HCT116 (cell line): ENCODE measurements around the gene UMAD1. TPM values are rescaled to one million over a fixed set of nuclear protein-coding genes. Genes with fewer than 3 reads are reported as not detected.

ENCODE experiments used
- ATAC-seq: fragments of 200-7000 bp; cut with Tn5 transposase; 2 replicates; pipeline ENCODE4 v1.9.1; 2020; ENCODE audit warnings: mild to moderate bottlenecking, moderate library complexity
- BruUV-seq: library from RNA; stranded (reverse); fragments of 400-500 nt; replicated peaks from 2 replicates; lab custom pipeline; 2021; lab: Mats Ljungman, UMichigan
- CTCF ChIA-PET: fragments of 300-600 bp; sonication (Branson Sonifier 250); formaldehyde crosslinking; loops from one replicate; lab custom pipeline; 2021; ENCODE audit warnings: antibody characterized with exemption; lab: Charles Lee
- POLR2A ChIA-PET: fragments of 300-600, 350-600 bp; sonication (Branson Sonifier 250); formaldehyde crosslinking; loops from one replicate; lab custom pipeline; 2021; ENCODE audit warnings: antibody characterized with exemption; lab: Charles Lee
- RAD21 ChIA-PET, 2 experiments: fragments of 300-600 bp; sonication (Branson Sonifier 250); formaldehyde crosslinking; loops; one replicate each; lab custom pipeline; 2023; ENCODE audit warnings: low total read pairs in 2 of 2; ENCODE audit not compliant: uncharacterized antibody in 2 of 2, unreplicated experiment in 2 of 2, low non-redundant PET in 1 of 2; lab: Charles Lee
- DNase-seq: peaks from one replicate; pipeline ENCODE4 v3.0.0-alpha.2; 2010; ENCODE audit warnings: low read depth, low spot score
- H2AFZ ChIP-seq: fragments of 200-600 bp; shearing (Covaris generic), sonication (generic); 2 replicates; pipeline ENCODE4 v1.6.1; 2017; ENCODE audit warnings: low read depth, mixed run types, mixed read lengths, antibody characterized with exemption, low read length; ENCODE audit not compliant: poor library complexity, severe bottlenecking
- H3K27ac ChIP-seq: 2 replicates; pipeline ENCODE4 v1.5.1; 2012; ENCODE audit warnings: low read depth, low read length
- H3K27me3 ChIP-seq: fragments of 200-600 bp; sonication (generic); 2 replicates; pipeline ENCODE4 v1.6.1; 2016; ENCODE audit warnings: mixed run types, low read length, mixed read lengths; ENCODE audit not compliant: insufficient read depth
- H3K36me3 ChIP-seq, 2 experiments: fragments of 200-500 bp in 1 of 2; fragments of 200-600 bp in 1 of 2; sonication (Bioruptor generic) in 1 of 2; sonication (generic) in 1 of 2; 2 replicates each; pipeline versions ENCODE4 v1.5.1 to v1.6.1; 2014 to 2016; ENCODE audit warnings: low read length in 2 of 2, inconsistent platforms in 1 of 2, mixed read lengths in 1 of 2, mixed run types in 1 of 2; ENCODE audit not compliant: insufficient read depth in 2 of 2, control insufficient read depth in 1 of 2
- H3K4me1 ChIP-seq, 2 experiments: fragments of 200-600 bp in 1 of 2; sonication (generic) in 1 of 2; 2 replicates each; pipeline versions ENCODE4 v1.5.1 to v1.6.1; 2012 to 2017; ENCODE audit warnings: low read length in 2 of 2, inconsistent platforms in 1 of 2, mild to moderate bottlenecking in 1 of 2, mixed read lengths in 1 of 2, mixed run types in 1 of 2, moderate library complexity in 1 of 2; ENCODE audit not compliant: insufficient read depth in 2 of 2, control insufficient read depth in 1 of 2
- H3K4me2 ChIP-seq: fragments of 200-600 bp; sonication (generic); 2 replicates; pipeline ENCODE4 v1.6.1; 2017; ENCODE audit warnings: mixed run types, low read length, mixed read lengths
- H3K4me3 ChIP-seq, 2 experiments: fragments of 200-600 bp in 1 of 2; sonication (generic) in 1 of 2; replicated peaks in 1 of 2; 2 replicates each; pipeline ENCODE4 v1.5.1; 2011 to 2016; ENCODE audit warnings: low read length in 2 of 2, control low read depth in 1 of 2, low read depth in 1 of 2, mild to moderate bottlenecking in 1 of 2, mixed read lengths in 1 of 2, mixed run types in 1 of 2
- H3K79me2 ChIP-seq: fragments of 200-600 bp; sonication (generic); 2 replicates; pipeline ENCODE4 v1.6.1; 2017; ENCODE audit warnings: mild to moderate bottlenecking, mixed run types, low read length, moderate library complexity, mixed read lengths; ENCODE audit not compliant: insufficient read depth
- H3K9ac ChIP-seq: fragments of 200-600 bp; sonication (generic); 2 replicates; pipeline ENCODE4 v1.6.1; 2016; ENCODE audit warnings: low read length, mixed read lengths
- H3K9me2 ChIP-seq: fragments of 200-600 bp; sonication (generic), shearing (Covaris generic); 2 replicates; pipeline ENCODE4 v1.6.1; 2017; ENCODE audit warnings: mixed run types, mild to moderate bottlenecking, moderate library complexity; ENCODE audit not compliant: insufficient read depth
- H3K9me3 ChIP-seq, 2 experiments: fragments of 200-500 bp in 1 of 2; fragments of 200-600 bp in 1 of 2; sonication (Bioruptor generic) in 1 of 2; sonication (generic) in 1 of 2; 2 replicates each; pipeline ENCODE4 v1.6.1; 2014 to 2017; ENCODE audit warnings: low read length in 2 of 2, mixed read lengths in 2 of 2, inconsistent platforms in 1 of 2, low read depth in 1 of 2, mild to moderate bottlenecking in 1 of 2, mixed run types in 1 of 2, moderate library complexity in 1 of 2; ENCODE audit not compliant: control insufficient read depth in 1 of 2, insufficient read depth in 1 of 2
- H4K20me1 ChIP-seq: fragments of 200-600 bp; sonication (generic), shearing (Covaris generic); 2 replicates; pipeline ENCODE4 v1.6.1; 2017; ENCODE audit warnings: mixed run types, mild to moderate bottlenecking, moderate library complexity; ENCODE audit not compliant: insufficient read depth
- CBX3 ChIP-seq: IDR thresholded peaks from 2 replicates; pipeline ENCODE4 v1.6.1; 2012; ENCODE audit warnings: low read depth
- CEBPB ChIP-seq: IDR thresholded peaks from 2 replicates; pipeline ENCODE4 v1.6.1; 2012; ENCODE audit warnings: low read depth
- CTCF ChIP-seq, 3 experiments: fragments of 200-600 bp in 1 of 3; sonication (generic) in 1 of 3; IDR thresholded peaks in 2 of 3; conservative IDR thresholded peaks in 1 of 3; 2 replicates each; pipeline ENCODE4 v1.5.1; 2012 to 2017; ENCODE audit warnings: low read depth in 2 of 3, low read length in 2 of 3, antibody characterized with exemption in 1 of 3, borderline replicate concordance in 1 of 3, control low read depth in 1 of 3, mild to moderate bottlenecking in 1 of 3, mixed read lengths in 1 of 3, mixed run types in 1 of 3, moderate library complexity in 1 of 3; ENCODE audit not compliant: insufficient read depth in 1 of 3
- EGR1 ChIP-seq: IDR thresholded peaks from 2 replicates; pipeline ENCODE4 v1.6.1; 2012; ENCODE audit warnings: low read depth
- EZH2phosphoT487 ChIP-seq: fragments of 200-600 bp; IDR thresholded peaks from 2 replicates; pipeline ENCODE4 v1.6.1; 2018; ENCODE audit warnings: antibody characterized with exemption, borderline replicate concordance
- MAX ChIP-seq: IDR thresholded peaks from 2 replicates; pipeline ENCODE4 v1.6.1; 2012
- POLR2A ChIP-seq: IDR thresholded peaks from 2 replicates; pipeline ENCODE4 v1.7.0; 2011; ENCODE audit warnings: borderline replicate concordance; ENCODE audit not compliant: insufficient read depth, insufficient read length; ENCODE audit errors: extremely low read depth
- RAD21 ChIP-seq: IDR thresholded peaks from 2 replicates; pipeline ENCODE4 v1.6.1; 2012; ENCODE audit warnings: low read depth, mild to moderate bottlenecking
- REST ChIP-seq: IDR thresholded peaks from 2 replicates; pipeline ENCODE4 v1.6.1; 2012; ENCODE audit warnings: low read depth
- SRF ChIP-seq: IDR thresholded peaks from 2 replicates; pipeline ENCODE4 v1.6.1; 2012; ENCODE audit warnings: low read depth
- TCF7L2 ChIP-seq: IDR thresholded peaks from 2 replicates; pipeline ENCODE4 v1.7.0; 2011; ENCODE audit warnings: borderline replicate concordance, inconsistent platforms; ENCODE audit not compliant: insufficient read depth, insufficient read length; ENCODE audit errors: extremely low read depth
- YY1 ChIP-seq: IDR thresholded peaks from 2 replicates; pipeline ENCODE4 v1.6.1; 2011; ENCODE audit warnings: low read length, low read depth, moderate library complexity, mild to moderate bottlenecking; ENCODE audit not compliant: insufficient replicate concordance; ENCODE audit errors: extremely low read depth
- ZBTB33 ChIP-seq: IDR thresholded peaks from 2 replicates; pipeline ENCODE4 v1.6.1; 2011; ENCODE audit warnings: mild to moderate bottlenecking, low read length, moderate library complexity; ENCODE audit not compliant: insufficient replicate concordance; ENCODE audit errors: extremely low read depth
- ZFX ChIP-seq: fragments of 450-650 bp; IDR thresholded peaks from 2 replicates; pipeline ENCODE4 v1.6.1; 2017
- ZNF274 ChIP-seq: fragments of 200-500 bp; sonication (Bioruptor generic); IDR thresholded peaks from 2 replicates; pipeline ENCODE4 v1.6.1; 2014; ENCODE audit warnings: mild to moderate bottlenecking, low read depth, low read length, inconsistent platforms
- intact Hi-C: fragments of 100-400 bp; cut with micrococcal nuclease; formaldehyde crosslinking; loops from 2 replicates; pipeline ENCODE4 v1.10.0; 2022
- total RNA-seq: library from RNA; stranded (reverse); gene quantifications from one replicate; pipeline ENCODE4 v1.2.1, GENCODE V29; 2021; ENCODE audit not compliant: unreplicated experiment
- TF ChIP-seq, protein P1 (sequence below): IDR thresholded peaks from 2 replicates; pipeline ENCODE4 v1.6.1; 2012

The UMAD1 gene
- total RNA-seq, 1 experiment from 2014 or later: 12.7 TPM

- no peak for DNase-seq
- no peaks in the 10 kb centered on the region for H4K20me1 ChIP-seq
- no peak overlapping the region for H3K4me3 ChIP-seq
- H3K9me2 ChIP-seq: no peaks in the 10 kb centered on the region
- BruUV-seq: no TSS peak
- CTCF ChIA-PET: no interaction called here
- TF ChIP-seq CEBPB: no peak
- TF ChIP-seq TCF7L2: no peak
- no peak for TF ChIP-seq YY1
- TF ChIP-seq ZBTB33: no peak
- TF ChIP-seq POLR2A: no peak
- TF ChIP-seq REST: no peak
- no peak for TF ChIP-seq EGR1
- no peak for TF ChIP-seq ZNF274
- TF ChIP-seq MAX: no peak
- TF ChIP-seq EZH2phosphoT487: no peak
- no peak for TF ChIP-seq SRF
- TF ChIP-seq CTCF (IDR thresholded peaks at IDR 0.05 in 2 of 3, conservative IDR thresholded peaks at IDR 0.05 in 1 of 3; ENCODE audit: borderline replicate concordance in 1 of 3, insufficient read depth in 1 of 3, low read depth in 2 of 3, low read length in 2 of 3): no peak
- TF ChIP-seq RAD21: no peak
- no peak for TF ChIP-seq CBX3
- TF ChIP-seq ZFX: no peak
- TF ChIP-seq, protein P1, sequence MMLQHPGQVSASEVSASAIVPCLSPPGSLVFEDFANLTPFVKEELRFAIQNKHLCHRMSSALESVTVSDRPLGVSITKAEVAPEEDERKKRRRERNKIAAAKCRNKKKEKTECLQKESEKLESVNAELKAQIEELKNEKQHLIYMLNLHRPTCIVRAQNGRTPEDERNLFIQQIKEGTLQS: no peak
- no peak for ATAC-seq
- no peaks in the 10 kb centered on the region for H3K79me2 ChIP-seq
- RAD21 ChIA-PET: no interaction called here
- H2AFZ ChIP-seq: no peak overlapping the region
- POLR2A ChIA-PET: no interaction called here
- intact Hi-C loops: no loop called here
- no peak overlapping the region for H3K4me2 ChIP-seq
- no peaks in the 10 kb centered on the region for H3K27me3 ChIP-seq
- no peak overlapping the region for H3K9ac ChIP-seq
- H3K36me3 ChIP-seq: no peaks in the 10 kb centered on the region
- no peak overlapping the region for H3K27ac ChIP-seq
- peaks cover 0 to 1% of the 10 kb centered on the region in 2 experiments; a peak in 1 of 4 replicates for H3K4me1 ChIP-seq
- no peaks in the 10 kb centered on the region for H3K9me3 ChIP-seq
Observed at GRCh38 chr7:7790041-7790741, 149.6 kb downstream of the UMAD1 start.
